ENCODE results near the gene TTC31.

- TF ChIP-seq CTCF (IDR thresholded peaks at IDR 0.05) (no peak), POLR2A (IDR thresholded peaks at IDR 0.05) (no peak)
Measured at GRCh38 chr2:74486141-74486540, 3.3 kb downstream of the TTC31 start.
